ENCODE results near the gene IGF1R.

The IGF1R gene

DNA sequence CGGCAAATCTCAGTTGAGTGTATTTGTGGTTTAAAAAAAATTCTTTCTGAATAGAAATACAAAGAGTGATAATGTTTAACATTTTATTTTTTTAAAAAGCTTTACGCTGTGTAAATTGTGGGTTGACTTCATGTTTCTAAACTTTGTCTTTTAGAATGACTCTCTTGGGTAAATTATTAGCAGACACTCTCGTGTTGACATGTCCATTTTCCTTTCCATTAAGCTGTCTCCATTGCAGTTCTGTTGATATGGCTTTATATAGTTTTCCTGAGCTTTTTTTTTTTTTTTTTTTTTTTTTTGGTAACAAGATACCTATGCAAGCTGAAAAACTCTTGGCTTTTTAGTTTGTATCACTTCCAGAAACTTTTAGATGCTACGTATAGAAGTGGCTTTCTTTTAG lies 92.6 kb downstream of the IGF1R start:
- H3K4me1 ChIP-seq = peaks cover 55% of the 10 kb centered on the region
- no peak for DNase-seq
- H3K36me3 ChIP-seq = peaks cover 6% of the 10 kb centered on the region
- no peaks in the 10 kb centered on the region for H3K27me3 ChIP-seq
- no peak overlapping the region for H3K4me3 ChIP-seq (ENCODE audit: low read depth, low read length)
- TF ChIP-seq, protein P1, sequence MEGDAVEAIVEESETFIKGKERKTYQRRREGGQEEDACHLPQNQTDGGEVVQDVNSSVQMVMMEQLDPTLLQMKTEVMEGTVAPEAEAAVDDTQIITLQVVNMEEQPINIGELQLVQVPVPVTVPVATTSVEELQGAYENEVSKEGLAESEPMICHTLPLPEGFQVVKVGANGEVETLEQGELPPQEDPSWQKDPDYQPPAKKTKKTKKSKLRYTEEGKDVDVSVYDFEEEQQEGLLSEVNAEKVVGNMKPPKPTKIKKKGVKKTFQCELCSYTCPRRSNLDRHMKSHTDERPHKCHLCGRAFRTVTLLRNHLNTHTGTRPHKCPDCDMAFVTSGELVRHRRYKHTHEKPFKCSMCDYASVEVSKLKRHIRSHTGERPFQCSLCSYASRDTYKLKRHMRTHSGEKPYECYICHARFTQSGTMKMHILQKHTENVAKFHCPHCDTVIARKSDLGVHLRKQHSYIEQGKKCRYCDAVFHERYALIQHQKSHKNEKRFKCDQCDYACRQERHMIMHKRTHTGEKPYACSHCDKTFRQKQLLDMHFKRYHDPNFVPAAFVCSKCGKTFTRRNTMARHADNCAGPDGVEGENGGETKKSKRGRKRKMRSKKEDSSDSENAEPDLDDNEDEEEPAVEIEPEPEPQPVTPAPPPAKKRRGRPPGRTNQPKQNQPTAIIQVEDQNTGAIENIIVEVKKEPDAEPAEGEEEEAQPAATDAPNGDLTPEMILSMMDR (IDR thresholded peaks at IDR 0.05; ENCODE audit: low read depth, low read length) = no peak
- H3K9me3 ChIP-seq = no peaks in the 10 kb centered on the region

DNA sequence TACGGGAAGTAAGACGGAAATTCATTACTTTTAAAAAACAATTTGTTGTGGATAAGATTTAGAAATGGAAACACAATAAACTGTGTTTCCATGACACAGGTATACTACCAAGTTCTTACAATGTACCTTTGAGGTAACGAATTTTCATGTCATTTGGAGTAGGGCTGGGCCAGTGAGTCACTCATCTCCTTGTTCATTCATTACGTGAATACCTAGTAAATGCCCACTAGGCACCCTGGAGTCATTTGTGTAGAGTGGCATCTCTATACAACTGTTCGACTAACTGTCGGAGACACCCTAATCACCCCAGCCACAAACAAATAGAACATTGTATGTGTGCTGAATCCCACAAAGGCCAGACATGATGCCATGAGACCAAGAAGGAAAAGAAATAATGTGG lies 94.8 kb downstream of the IGF1R start:
- TF ChIP-seq, protein P1 (IDR thresholded peaks at IDR 0.05; ENCODE audit: low read depth, low read length) = no peak
- no peaks in the 10 kb centered on the region for H3K9me3 ChIP-seq
- no peak overlapping the region for H3K4me3 ChIP-seq (ENCODE audit: low read depth, low read length)
- H3K27me3 ChIP-seq = no peaks in the 10 kb centered on the region
- no peak for DNase-seq
- peaks cover 44% of the 10 kb centered on the region for H3K4me1 ChIP-seq
- peaks cover 6% of the 10 kb centered on the region for H3K36me3 ChIP-seq

DNA sequence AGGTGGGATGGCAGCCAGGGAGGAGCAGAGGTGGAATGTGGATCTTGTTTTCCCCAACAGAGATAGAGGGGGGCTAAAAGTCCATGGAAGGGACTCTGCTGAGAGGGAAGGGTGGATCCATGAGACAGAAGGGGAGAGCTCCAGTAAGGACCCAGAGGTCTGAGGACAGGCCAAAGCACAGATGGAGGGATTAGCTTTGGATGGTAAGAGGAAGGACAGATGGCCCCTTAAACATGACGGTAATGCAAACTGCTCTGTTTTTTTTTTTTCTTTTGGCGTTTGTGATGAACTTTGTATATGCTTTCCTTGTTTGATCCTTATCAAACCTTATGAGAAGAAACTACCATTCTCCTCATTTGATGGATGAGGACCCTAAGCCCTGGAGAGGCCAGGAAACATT lies 96.2 kb downstream of the IGF1R start:
- no peaks in the 10 kb centered on the region; the same call in 1 of the 2 replicates for H3K36me3 ChIP-seq
- no peak overlapping the region for H3K4me3 ChIP-seq (ENCODE audit: low read depth, low read length)
- no peaks in the 10 kb centered on the region for H3K9me3 ChIP-seq
- H3K4me1 ChIP-seq = peaks cover 55% of the 10 kb centered on the region
- DNase-seq = no peak
- TF ChIP-seq, protein P1 (IDR thresholded peaks at IDR 0.05; ENCODE audit: low read depth, low read length) = no peak
- H3K27me3 ChIP-seq = no peaks in the 10 kb centered on the region

DNA sequence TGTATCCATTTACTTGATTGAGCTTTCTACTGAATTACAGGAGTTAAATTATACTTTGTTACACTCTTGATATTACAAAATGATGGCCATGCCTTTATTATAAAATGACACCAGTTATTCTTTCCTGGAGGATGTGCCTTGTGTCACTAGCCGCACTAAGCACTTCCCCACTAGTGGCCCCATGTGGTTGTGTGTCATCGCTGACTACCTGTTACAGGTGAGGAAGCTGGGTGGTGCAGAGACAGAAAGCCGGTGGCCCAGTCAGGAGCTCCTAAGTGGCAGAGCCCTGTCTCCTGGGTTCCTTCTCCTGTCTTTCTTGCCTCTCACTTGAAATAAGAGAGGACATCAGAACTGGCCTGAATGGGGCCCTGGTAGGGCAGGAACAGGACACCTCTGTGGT lies 96.8 kb downstream of the IGF1R start:
- no peak overlapping the region for H3K4me3 ChIP-seq (ENCODE audit: low read depth, low read length)
- no peak for DNase-seq
- TF ChIP-seq, protein P1 (IDR thresholded peaks at IDR 0.05; ENCODE audit: low read depth, low read length) = no peak
- H3K36me3 ChIP-seq = no peaks in the 10 kb centered on the region; the same call in 1 of the 2 replicates
- H3K27me3 ChIP-seq = no peaks in the 10 kb centered on the region
- peaks cover 55% of the 10 kb centered on the region for H3K4me1 ChIP-seq
- no peaks in the 10 kb centered on the region for H3K9me3 ChIP-seq

DNA sequence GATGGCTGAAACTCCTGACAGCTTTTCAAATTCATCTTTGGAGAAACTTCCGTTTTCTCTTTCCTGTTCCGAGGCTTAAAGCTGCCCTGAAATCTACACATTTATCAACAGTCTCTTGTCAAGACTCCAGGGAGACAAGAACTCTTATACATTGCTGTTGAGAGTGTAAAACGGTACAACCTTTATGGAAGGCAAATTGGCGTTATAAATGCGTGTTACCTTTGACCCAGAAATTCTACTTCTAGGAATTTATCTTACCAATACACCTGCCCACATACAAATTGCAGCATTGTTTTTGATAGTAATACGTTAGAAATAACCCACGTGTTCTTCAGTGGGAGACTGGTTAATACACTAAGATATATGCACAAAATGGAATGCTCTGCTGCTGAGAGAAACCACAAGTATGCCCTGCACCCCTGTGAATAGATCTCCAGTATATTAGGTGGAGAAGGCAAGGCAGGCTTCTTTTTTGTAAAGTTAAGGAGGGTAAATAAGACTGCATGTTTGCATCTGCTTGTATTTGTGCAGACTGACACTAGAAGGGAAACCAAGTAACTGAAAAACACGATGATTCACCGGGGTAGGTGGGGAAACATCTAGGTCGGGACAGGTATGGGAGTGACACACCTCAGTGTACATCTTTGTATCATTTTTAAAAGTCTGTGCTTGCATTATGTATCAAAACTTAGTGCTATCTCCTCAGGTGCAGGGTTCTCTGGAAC lies 97.5 kb downstream of the IGF1R start:
- no peak for DNase-seq
- no peaks in the 10 kb centered on the region for H3K27me3 ChIP-seq
- H3K9me3 ChIP-seq = no peaks in the 10 kb centered on the region
- TF ChIP-seq, protein P1 (IDR thresholded peaks at IDR 0.05; ENCODE audit: low read depth, low read length) = no peak
- no peaks in the 10 kb centered on the region; the same call in 1 of the 2 replicates for H3K36me3 ChIP-seq
- H3K4me1 ChIP-seq = peaks cover 55% of the 10 kb centered on the region
- H3K4me3 ChIP-seq (ENCODE audit: low read depth, low read length) = no peak overlapping the region

DNA sequence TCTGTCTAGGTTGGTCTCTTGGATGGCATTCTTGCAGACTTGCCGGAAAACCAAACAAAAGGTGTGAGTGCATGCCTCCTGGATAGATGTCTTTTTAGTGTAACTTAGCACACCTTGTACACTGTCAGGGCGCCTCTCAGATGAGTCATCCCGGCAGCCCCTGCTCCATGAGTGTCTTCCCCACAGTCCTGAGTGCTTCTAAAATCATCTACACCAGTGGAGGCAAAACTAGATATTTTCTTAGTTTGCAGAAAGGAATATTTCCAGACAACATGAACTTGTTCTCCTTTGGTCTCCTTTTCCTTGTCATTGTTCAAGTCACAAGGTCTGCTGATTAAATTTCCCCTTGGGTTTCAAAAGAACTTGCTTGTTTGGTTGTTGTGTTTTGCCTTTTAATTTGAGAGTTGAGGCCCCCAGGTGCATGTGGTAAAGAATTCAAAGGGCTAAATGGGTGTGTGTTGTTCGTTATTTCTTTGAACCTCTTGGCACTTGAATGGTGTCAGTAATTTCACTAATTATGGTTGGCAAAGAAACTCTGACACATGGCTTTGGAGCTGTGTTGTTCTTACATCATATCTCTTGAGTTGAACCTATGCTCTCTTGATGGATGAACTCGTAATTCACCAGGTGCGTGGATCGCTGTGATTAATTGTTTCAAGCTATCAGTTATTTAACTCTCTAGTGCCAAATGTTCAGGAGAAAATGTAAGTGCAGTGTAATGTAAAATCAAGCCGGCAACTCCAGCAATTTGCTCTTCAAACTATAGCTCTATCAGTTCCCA lies 98.2 kb downstream of the IGF1R start:
- no peak for DNase-seq
- no peaks in the 10 kb centered on the region for H3K9me3 ChIP-seq
- TF ChIP-seq, protein P1 (IDR thresholded peaks at IDR 0.05; ENCODE audit: low read depth, low read length) = no peak
- no peaks in the 10 kb centered on the region; the same call in 1 of the 2 replicates for H3K36me3 ChIP-seq
- H3K4me3 ChIP-seq (ENCODE audit: low read depth, low read length) = no peak overlapping the region
- peaks cover 52% of the 10 kb centered on the region for H3K4me1 ChIP-seq
- H3K27me3 ChIP-seq = no peaks in the 10 kb centered on the region

Measured in BE2C (cell line).